GM18909 (cell line): ENCODE results near the gene CPAMD8.
"Not testable (repeated sequence)": the region's sequence is repeated elsewhere in the genome, so short reads cannot be mapped to it uniquely, and the experiment has no call there.

ENCODE experiments used
- ATAC-seq: cut with Tn5 transposase; IDR thresholded peaks from one replicate; pipeline ENCODE4 v1.9.1; 2021; ENCODE audit warnings: mild to moderate bottlenecking; ENCODE audit not compliant: unreplicated experiment, poor library complexity

Gene CPAMD8

GRCh38 chr19:17043744-17044143 lies 17.1 kb upstream of the CPAMD8 start:
- no peak for ATAC-seq

- no peak for ATAC-seq
Measured at GRCh38 chr19:17041976-17042375, 15.4 kb upstream of the CPAMD8 start.

- ATAC-seq = no peak
Measured at GRCh38 chr19:17037966-17038500, 11.4 kb upstream of the CPAMD8 start.

- ATAC-seq = no peak
Measured at GRCh38 chr19:17037184-17037583, 10.6 kb upstream of the CPAMD8 start.

- no peak for ATAC-seq
Measured at GRCh38 chr19:17036640-17037039, 10.0 kb upstream of the CPAMD8 start.

- no peak for ATAC-seq
Measured at GRCh38 chr19:17035842-17036424, 9.3 kb upstream of the CPAMD8 start.

- no peak for ATAC-seq
Measured at GRCh38 chr19:17031741-17032140, 5.1 kb upstream of the CPAMD8 start.

- ATAC-seq = no peak
Measured at GRCh38 chr19:17027535-17027975, 945 bp upstream of the CPAMD8 start.

- no peak for ATAC-seq
Measured at GRCh38 chr19:17025991-17026658, 485 bp downstream of the CPAMD8 start.

- ATAC-seq = no peak
Measured at GRCh38 chr19:17025361-17025760, 1.2 kb downstream of the CPAMD8 start.

- not testable (repeated sequence) for ATAC-seq
Measured at GRCh38 chr19:17024941-17025340, 1.7 kb downstream of the CPAMD8 start.

GRCh38 chr19:17023805-17024204 lies 2.8 kb downstream of the CPAMD8 start:
- ATAC-seq = no peak

GRCh38 chr19:17022738-17023137 lies 3.9 kb downstream of the CPAMD8 start:
- no peak for ATAC-seq

- no peak for ATAC-seq
Measured at GRCh38 chr19:17021793-17022590, 4.6 kb downstream of the CPAMD8 start.

- ATAC-seq = no peak
Measured at GRCh38 chr19:17021328-17021727, 5.3 kb downstream of the CPAMD8 start.

GRCh38 chr19:17020823-17021222 lies 5.8 kb downstream of the CPAMD8 start:
- ATAC-seq = no peak

GRCh38 chr19:17020385-17020784 lies 6.2 kb downstream of the CPAMD8 start:
- ATAC-seq = no peak

GRCh38 chr19:17014212-17014861 lies 12.3 kb downstream of the CPAMD8 start:
- not testable (repeated sequence) for ATAC-seq

GRCh38 chr19:17011485-17011884 lies 15.1 kb downstream of the CPAMD8 start:
- no peak for ATAC-seq

- ATAC-seq = no peak
Measured at GRCh38 chr19:17006579-17006978, 20.0 kb downstream of the CPAMD8 start.

- ATAC-seq = no peak
Measured at GRCh38 chr19:17005000-17005399, 21.6 kb downstream of the CPAMD8 start.
